DMS53 (cell line): ENCODE data around the gene SLC6A1.
A peak's percentile ranks its signal among the peaks of the same experiment; 100 is the strongest.

ENCODE experiments used
- DNase-seq: peaks from one replicate; lab custom pipeline; 2025; lab: John Stamatoyannopoulos, UW

Gene SLC6A1

GRCh38 chr3:10992017-10992942, at the start of gene SLC6A1:
Gene SLC6A1, plus strand, starts transcription at chr3:10992748. Its CDS starts 24,464 bp downstream, at chr3:11017212.
- no peak for DNase-seq

- no peak for DNase-seq
Measured at GRCh38 chr3:10944866-10945265, 47.7 kb upstream of the SLC6A1 start.

- DNase-seq, result peak; percentile 29
Measured at GRCh38 chr3:10945683-10946287, 46.8 kb upstream of the SLC6A1 start.

- DNase-seq, result no peak
Measured at GRCh38 chr3:10946526-10946925, 46.0 kb upstream of the SLC6A1 start.

GRCh38 chr3:10948326-10948725, 44.2 kb upstream of the SLC6A1 start:
- no peak for DNase-seq

- no peak for DNase-seq
Measured at GRCh38 chr3:10949197-10949596, 43.4 kb upstream of the SLC6A1 start.

GRCh38 chr3:10950476-10951294, 41.9 kb upstream of the SLC6A1 start:
- DNase-seq, result peak; percentile 7

- no peak for DNase-seq
Measured at GRCh38 chr3:10951295-10951926, 41.1 kb upstream of the SLC6A1 start.

- DNase-seq, result no peak
Measured at GRCh38 chr3:10952525-10952924, 40.0 kb upstream of the SLC6A1 start.

GRCh38 chr3:10954740-10955139, 37.8 kb upstream of the SLC6A1 start:
- DNase-seq, result no peak

GRCh38 chr3:10955711-10956453, 36.7 kb upstream of the SLC6A1 start:
- no peak for DNase-seq

- no peak for DNase-seq
Measured at GRCh38 chr3:10956531-10956930, 36.0 kb upstream of the SLC6A1 start.

GRCh38 chr3:10956986-10957385, 35.6 kb upstream of the SLC6A1 start:
- no peak for DNase-seq

GRCh38 chr3:10957976-10958749, 34.4 kb upstream of the SLC6A1 start:
- peak; percentile 3 for DNase-seq

GRCh38 chr3:10960255-10960654, 32.3 kb upstream of the SLC6A1 start:
- DNase-seq, result no peak

GRCh38 chr3:10961921-10962320, 30.6 kb upstream of the SLC6A1 start:
- no peak for DNase-seq

GRCh38 chr3:10962481-10963036, 30.0 kb upstream of the SLC6A1 start:
- DNase-seq, result peak; percentile 25

GRCh38 chr3:10964537-10965167, 27.9 kb upstream of the SLC6A1 start:
- no peak for DNase-seq

GRCh38 chr3:10968401-10968800, 24.1 kb upstream of the SLC6A1 start:
- DNase-seq, result peak; percentile 24
